Measurements from ENCODE around the gene IL31.
"Not testable (repeated sequence)": the region's sequence is repeated elsewhere in the genome, so short reads cannot be mapped to it uniquely, and the experiment has no call there.

The IL31 gene

GRCh38 chr12:122174155-122174845, at the start of gene IL31:
TSS of gene IL31 (minus strand) at chr12:122174221. CDS start at chr12:122174172, 49 bp downstream.
- DNase-seq: no peak

- no peak for DNase-seq
These were observed 42.4 kb upstream of the IL31 start for GRCh38 chr12:122216445-122216844.

GRCh38 chr12:122215771-122216170, 41.8 kb upstream of the IL31 start:
- no peak for DNase-seq

GRCh38 chr12:122208073-122208820, 34.2 kb upstream of the IL31 start:
- DNase-seq: no peak

GRCh38 chr12:122207391-122207790, 33.4 kb upstream of the IL31 start:
- no peak for DNase-seq

GRCh38 chr12:122206976-122207375, 33.0 kb upstream of the IL31 start:
- no peak for DNase-seq

- DNase-seq: no peak
These were observed 32.3 kb upstream of the IL31 start for GRCh38 chr12:122206111-122206881.

GRCh38 chr12:122205053-122205925, 31.3 kb upstream of the IL31 start:
- no peak for DNase-seq

- no peak for DNase-seq
These were observed 30.4 kb upstream of the IL31 start for GRCh38 chr12:122204167-122205052.

GRCh38 chr12:122203301-122204166, 29.5 kb upstream of the IL31 start, which contains the start of gene B3GNT4:
TSS of gene B3GNT4 (plus strand) at chr12:122203709. CDS start at chr12:122204619, 910 bp downstream.
- DNase-seq: peak; percentile 78

- not testable (repeated sequence) for DNase-seq
These were observed 28.8 kb upstream of the IL31 start for GRCh38 chr12:122202811-122203210.

GRCh38 chr12:122202017-122202416, 28.0 kb upstream of the IL31 start:
- no peak for DNase-seq

- DNase-seq: no peak
These were observed 27.4 kb upstream of the IL31 start for GRCh38 chr12:122201381-122201780.

GRCh38 chr12:122200541-122201175, 26.6 kb upstream of the IL31 start:
- DNase-seq: no peak

GRCh38 chr12:122199484-122200355, 25.7 kb upstream of the IL31 start:
- DNase-seq: no peak

- no peak for DNase-seq
These were observed 23.6 kb upstream of the IL31 start for GRCh38 chr12:122197612-122197966.

- no peak for DNase-seq
These were observed 21.4 kb upstream of the IL31 start for GRCh38 chr12:122195405-122195804.

GRCh38 chr12:122194804-122195203, 20.8 kb upstream of the IL31 start:
- DNase-seq: no peak

- no peak for DNase-seq
These were observed 18.4 kb upstream of the IL31 start for GRCh38 chr12:122192441-122192840.

Measured in NCI-H2171 (cell line).